ENCODE results near the gene TCF3. TPM values are rescaled to one million over a fixed set of nuclear protein-coding genes. Genes with fewer than 3 reads are reported as not detected.

The TCF3 gene
- total RNA-seq, 1 experiment from 2014 or later, result 91.5 TPM

DNA sequence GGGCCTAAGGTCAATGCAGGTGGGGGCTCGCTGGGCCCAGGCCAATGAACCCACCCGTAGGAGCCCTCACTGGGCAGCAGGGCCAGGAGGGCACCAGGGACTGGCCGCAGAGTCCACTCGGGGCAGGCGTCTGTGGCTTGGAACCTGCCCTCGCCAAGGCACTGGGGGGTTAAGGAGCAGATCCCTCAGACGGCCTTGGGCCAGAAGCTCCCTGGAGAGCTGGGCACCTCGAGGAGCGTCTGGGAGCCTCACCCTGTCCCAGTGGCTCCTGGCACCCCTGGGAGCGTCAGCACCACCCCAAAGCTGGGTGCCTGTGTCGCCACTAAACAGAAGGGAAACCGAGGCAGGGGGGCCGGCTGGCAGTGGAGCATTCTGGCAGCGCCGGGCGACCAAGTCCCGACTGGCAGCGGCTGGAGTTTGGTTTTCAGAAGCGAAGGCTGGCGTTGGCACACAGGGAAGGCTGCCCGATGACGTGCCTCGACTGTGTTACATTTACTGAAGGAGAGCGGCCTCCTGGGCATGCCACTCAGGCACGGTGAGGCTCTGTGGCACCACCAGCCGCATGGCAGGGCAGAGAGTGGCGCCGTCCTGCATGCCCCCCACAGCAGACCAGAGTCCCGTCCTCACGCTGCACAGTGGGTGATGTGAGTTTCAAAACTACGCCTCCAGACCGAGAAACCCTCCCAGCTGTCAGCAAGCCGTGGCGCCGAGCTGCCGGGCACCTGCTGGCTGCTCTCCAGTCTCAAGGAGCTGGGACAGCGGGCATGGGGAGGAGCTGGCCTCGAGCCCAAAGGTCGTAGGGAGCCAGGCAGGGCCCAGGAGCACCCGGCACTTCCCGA lies 75.1 kb downstream of the TCF3 start:
- Histone ChIP-seq H3K79me2 (ENCODE audit: low read length) (no peaks in the 10 kb centered on the region), H3K9me2 (replicated peaks; ENCODE audit: insufficient read depth, low read length) (no peaks in the 10 kb centered on the region), H3K9me3 (ENCODE audit: low read length) (no peaks in the 10 kb centered on the region), H4K20me1 (ENCODE audit: insufficient read depth, low read depth, low read length) (0 out of 2 replicates have a peak, but pooled peaks cover 10% of the 10 kb centered on the region), H2AFZ (ENCODE audit: low read length) (no peak overlapping the region), H3K4me1 (ENCODE audit: low read length) (no peaks in the 10 kb centered on the region), H3K27ac (ENCODE audit: low read length) (no peak overlapping the region), H3K9ac (ENCODE audit: low read length) (no peak overlapping the region), H3K27me3 (ENCODE audit: low read length) (no peaks in the 10 kb centered on the region), H3K4me3 (ENCODE audit: low read length) (no peak overlapping the region), H3K36me3 (ENCODE audit: insufficient read depth, low read length) (0 out of 2 replicates have a peak, but pooled peaks cover 7% of the 10 kb centered on the region), H3K4me2 (ENCODE audit: low read depth, low read length, poor library complexity, severe bottlenecking) (no peak overlapping the region)
- DNase-seq, result no peak

DNA sequence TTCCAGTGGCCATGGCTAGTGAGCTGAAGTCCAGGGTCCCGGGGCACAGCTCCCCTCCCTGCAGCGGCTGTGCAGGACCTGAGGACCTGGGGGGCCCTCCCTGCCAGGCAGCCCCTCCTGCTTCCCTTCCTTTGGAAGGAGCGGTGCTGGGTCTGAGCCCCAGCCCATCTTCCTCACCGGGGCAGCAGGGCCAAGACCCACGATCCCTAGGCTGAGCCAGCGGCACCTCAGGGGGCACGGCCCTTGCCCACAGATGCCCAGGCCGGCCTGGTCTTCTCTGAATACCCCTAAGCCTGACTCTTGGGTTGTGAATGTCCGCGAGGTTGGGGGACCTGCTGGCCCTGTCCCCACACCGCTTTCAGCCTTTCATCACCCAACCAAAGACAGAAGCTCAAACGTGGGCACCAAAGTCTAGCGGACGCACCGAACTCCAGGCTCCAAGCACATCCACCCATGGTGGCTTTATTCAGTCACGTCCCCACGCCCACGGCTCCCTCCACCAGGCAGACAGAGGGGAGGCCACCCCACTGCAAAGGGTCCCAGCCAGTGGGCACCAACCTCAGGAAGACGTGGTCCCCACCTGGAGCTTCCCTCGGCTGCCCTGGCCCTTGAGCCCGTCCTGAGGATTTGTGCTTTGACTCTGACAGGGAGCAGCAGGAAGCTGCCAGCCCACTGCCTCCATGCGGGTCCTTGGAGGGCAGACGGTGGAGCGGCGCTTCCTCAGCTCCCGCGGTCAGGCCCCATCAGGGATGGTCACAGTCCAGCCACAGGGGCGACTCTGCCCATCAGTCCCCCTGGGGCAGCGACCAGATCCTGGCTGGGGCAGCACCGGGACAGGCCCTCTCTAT lies 75.9 kb downstream of the TCF3 start:
- no peak overlapping the region for H3K27ac ChIP-seq (ENCODE audit: low read length)
- H3K4me2 ChIP-seq (ENCODE audit: low read depth, low read length, poor library complexity, severe bottlenecking), result no peak overlapping the region
- H3K79me2 ChIP-seq (ENCODE audit: low read length), result no peaks in the 10 kb centered on the region
- no peak for DNase-seq
- H3K4me3 ChIP-seq (ENCODE audit: low read length), result no peak overlapping the region
- H3K9me3 ChIP-seq (ENCODE audit: low read length), result no peaks in the 10 kb centered on the region
- 0 out of 2 replicates have a peak, but pooled peaks cover 10% of the 10 kb centered on the region for H4K20me1 ChIP-seq (ENCODE audit: insufficient read depth, low read depth, low read length)
- H3K9ac ChIP-seq (ENCODE audit: low read length), result no peak overlapping the region
- no peak overlapping the region for H2AFZ ChIP-seq (ENCODE audit: low read length)
- H3K9me2 ChIP-seq (replicated peaks; ENCODE audit: insufficient read depth, low read length), result no peaks in the 10 kb centered on the region
- H3K4me1 ChIP-seq (ENCODE audit: low read length), result no peaks in the 10 kb centered on the region
- H3K27me3 ChIP-seq (ENCODE audit: low read length), result no peaks in the 10 kb centered on the region
- 0 out of 2 replicates have a peak, but pooled peaks cover 4% of the 10 kb centered on the region for H3K36me3 ChIP-seq (ENCODE audit: insufficient read depth, low read length)

DNA sequence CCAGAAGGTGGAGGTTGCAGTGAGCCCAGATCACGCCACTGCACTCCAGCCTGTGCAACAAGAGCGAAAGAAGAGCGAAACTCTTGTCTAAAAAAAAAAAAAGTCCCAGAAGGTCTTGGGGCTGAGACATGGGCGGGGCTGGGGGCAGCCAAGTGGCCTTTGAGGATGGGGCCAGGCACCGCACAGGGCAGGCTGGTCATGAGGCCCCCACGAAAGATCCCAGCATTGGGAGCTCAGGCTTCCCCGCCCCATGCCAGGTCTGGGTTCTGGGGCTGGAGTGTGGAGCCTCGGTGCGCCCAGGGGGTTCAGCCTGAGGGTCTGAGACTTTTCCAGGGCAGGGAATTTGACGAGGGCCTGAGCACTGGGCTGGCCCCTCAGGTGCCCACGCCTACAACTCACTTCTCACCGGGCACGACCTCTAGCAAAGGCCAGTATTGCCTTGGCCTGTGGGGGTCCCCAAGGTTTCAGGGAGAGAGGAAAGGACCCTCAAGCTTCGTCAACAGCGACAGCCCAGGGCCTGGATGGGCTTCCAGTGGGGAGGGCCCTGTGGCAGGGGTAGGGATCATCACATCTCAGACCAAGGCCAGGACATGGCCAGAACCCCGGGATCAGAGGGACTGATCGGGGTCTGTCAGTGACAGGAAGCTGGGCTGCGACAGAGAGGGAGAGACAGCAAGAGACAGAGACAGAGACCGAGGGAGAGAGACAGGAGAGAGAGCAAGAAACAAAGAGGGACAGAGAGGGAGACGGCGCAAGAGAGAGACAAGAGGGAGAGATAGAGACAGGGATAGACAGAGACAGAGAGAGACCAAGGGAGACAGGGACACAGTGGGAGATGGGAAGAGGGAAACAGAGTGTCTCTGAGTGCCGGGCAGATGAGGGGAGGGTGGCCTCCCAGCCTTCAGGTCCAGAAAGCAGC lies 76.8 kb downstream of the TCF3 start:
- no peaks in the 10 kb centered on the region for H3K4me1 ChIP-seq (ENCODE audit: low read length)
- no peak overlapping the region for H3K27ac ChIP-seq (ENCODE audit: low read length)
- H3K9ac ChIP-seq (ENCODE audit: low read length), result no peak overlapping the region
- no peaks in the 10 kb centered on the region for H3K79me2 ChIP-seq (ENCODE audit: low read length)
- H3K4me3 ChIP-seq (ENCODE audit: low read length), result no peak overlapping the region
- H3K36me3 ChIP-seq (ENCODE audit: insufficient read depth, low read length), result no peaks in the 10 kb centered on the region
- no peaks in the 10 kb centered on the region for H3K9me2 ChIP-seq (replicated peaks; ENCODE audit: insufficient read depth, low read length)
- H2AFZ ChIP-seq (ENCODE audit: low read length), result no peak overlapping the region
- no peak for DNase-seq
- H3K27me3 ChIP-seq (ENCODE audit: low read length), result no peaks in the 10 kb centered on the region
- H3K4me2 ChIP-seq (ENCODE audit: low read depth, low read length, poor library complexity, severe bottlenecking), result no peak overlapping the region
- no peaks in the 10 kb centered on the region for H3K9me3 ChIP-seq (ENCODE audit: low read length)
- H4K20me1 ChIP-seq (ENCODE audit: insufficient read depth, low read depth, low read length), result 0 out of 2 replicates have a peak, but pooled peaks cover 10% of the 10 kb centered on the region

DNA sequence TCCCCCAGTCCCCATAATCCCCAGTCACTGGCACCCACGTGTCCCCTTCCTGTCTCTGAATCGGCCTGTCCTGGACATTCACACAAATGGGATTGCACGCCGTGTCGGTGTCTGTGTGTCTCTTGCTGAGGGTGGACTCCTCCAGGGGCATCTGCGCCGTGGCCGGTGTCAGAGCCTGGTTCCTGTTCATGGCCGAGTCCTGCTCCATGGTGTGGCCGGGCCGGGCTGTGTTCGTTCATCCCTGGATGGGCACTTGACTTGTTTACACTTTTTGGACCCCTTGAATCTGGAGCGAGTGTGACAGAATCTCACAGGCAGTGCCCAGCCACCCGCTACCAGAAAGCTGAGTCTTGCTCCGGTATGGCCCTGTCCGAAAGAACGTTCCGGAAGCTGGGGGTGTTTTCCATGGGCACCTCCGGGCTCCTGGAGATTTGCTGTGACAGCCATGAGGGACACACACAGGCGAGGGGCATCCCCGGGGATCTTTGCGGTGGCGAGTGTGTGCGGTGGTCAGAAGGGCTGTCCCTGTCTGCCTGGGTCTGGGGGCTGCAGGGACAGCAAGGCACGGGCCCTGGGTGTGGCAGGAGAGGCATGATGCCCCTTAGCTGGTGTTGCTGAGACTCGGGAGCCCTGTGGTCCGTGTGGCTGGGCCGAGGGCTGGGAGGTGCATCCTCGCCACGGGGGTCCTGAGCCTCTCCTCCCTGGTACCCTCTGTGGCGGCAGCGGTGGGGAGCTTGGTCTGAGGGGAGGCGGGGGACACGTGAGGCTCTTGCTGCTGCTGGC lies 77.9 kb downstream of the TCF3 start:
- H3K9me3 ChIP-seq (ENCODE audit: low read length), result no peaks in the 10 kb centered on the region
- H3K9me2 ChIP-seq (replicated peaks; ENCODE audit: insufficient read depth, low read length), result no peaks in the 10 kb centered on the region
- H3K27me3 ChIP-seq (ENCODE audit: low read length), result no peaks in the 10 kb centered on the region
- H4K20me1 ChIP-seq (ENCODE audit: insufficient read depth, low read depth, low read length), result 0 out of 2 replicates have a peak, but pooled peaks cover 6% of the 10 kb centered on the region
- no peak for DNase-seq
- no peak overlapping the region for H3K9ac ChIP-seq (ENCODE audit: low read length)
- no peak overlapping the region for H2AFZ ChIP-seq (ENCODE audit: low read length)
- H3K79me2 ChIP-seq (ENCODE audit: low read length), result no peaks in the 10 kb centered on the region
- no peaks in the 10 kb centered on the region for H3K36me3 ChIP-seq (ENCODE audit: insufficient read depth, low read length)
- no peak overlapping the region for H3K27ac ChIP-seq (ENCODE audit: low read length)
- no peak overlapping the region for H3K4me2 ChIP-seq (ENCODE audit: low read depth, low read length, poor library complexity, severe bottlenecking)
- no peak overlapping the region for H3K4me3 ChIP-seq (ENCODE audit: low read length)
- no peaks in the 10 kb centered on the region for H3K4me1 ChIP-seq (ENCODE audit: low read length)

DNA sequence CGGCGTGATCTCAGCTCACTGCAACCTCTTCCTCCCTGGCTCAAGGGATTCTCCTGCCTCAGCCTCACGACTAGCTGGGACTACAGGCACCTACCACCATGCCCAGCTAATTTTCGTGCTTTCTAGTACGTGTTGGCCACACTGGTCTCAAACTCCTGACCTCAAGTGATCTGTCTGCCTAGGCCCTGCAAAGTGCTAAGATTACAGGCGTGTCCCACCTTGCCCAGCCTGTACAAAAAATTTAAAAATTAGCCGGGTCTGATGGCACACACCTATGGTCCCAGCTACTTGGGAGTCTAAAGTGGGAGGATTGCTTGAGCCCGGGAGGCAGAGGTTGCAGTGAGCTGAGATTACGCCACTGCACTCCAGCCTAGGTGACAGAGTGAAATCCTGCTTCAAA lies 79.6 kb downstream of the TCF3 start:
- Histone ChIP-seq H2AFZ (ENCODE audit: low read length) (no peak overlapping the region), H3K9ac (ENCODE audit: low read length) (no peak overlapping the region), H3K4me3 (ENCODE audit: low read length) (no peak overlapping the region), H3K9me3 (ENCODE audit: low read length) (no peaks in the 10 kb centered on the region), H3K27me3 (ENCODE audit: low read length) (no peaks in the 10 kb centered on the region), H3K27ac (ENCODE audit: low read length) (no peak overlapping the region), H4K20me1 (ENCODE audit: insufficient read depth, low read depth, low read length) (0 out of 2 replicates have a peak, but pooled peaks cover 6% of the 10 kb centered on the region), H3K9me2 (replicated peaks; ENCODE audit: insufficient read depth, low read length) (no peaks in the 10 kb centered on the region), H3K79me2 (ENCODE audit: low read length) (no peaks in the 10 kb centered on the region), H3K4me1 (ENCODE audit: low read length) (peaks cover 3% of the 10 kb centered on the region), H3K36me3 (ENCODE audit: insufficient read depth, low read length) (no peaks in the 10 kb centered on the region), H3K4me2 (ENCODE audit: low read depth, low read length, poor library complexity, severe bottlenecking) (no peak overlapping the region)
- no peak for DNase-seq

DNA sequence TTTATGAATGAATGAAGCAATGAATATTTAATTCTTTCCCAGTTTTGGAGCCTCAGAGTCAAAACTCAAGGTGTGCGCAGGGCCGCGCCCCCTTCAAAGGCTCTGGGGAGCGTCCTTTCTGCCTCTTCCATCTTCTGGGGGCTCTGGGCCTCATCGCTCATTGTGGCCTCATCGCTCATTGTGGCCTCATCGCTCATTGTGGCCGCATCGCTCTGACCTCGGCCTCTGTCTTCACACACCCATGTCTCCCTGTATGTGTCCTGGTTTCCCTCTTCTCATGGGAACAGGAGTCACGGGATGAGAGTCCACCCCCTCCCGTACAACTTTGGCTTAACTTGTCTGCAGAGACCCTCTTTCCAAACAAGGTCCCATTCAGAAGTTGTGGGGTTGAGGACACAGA lies 81.1 kb downstream of the TCF3 start:
- DNase-seq, result no peak
- Histone ChIP-seq H3K9me2 (replicated peaks; ENCODE audit: insufficient read depth, low read length) (no peaks in the 10 kb centered on the region), H3K4me3 (ENCODE audit: low read length) (no peak overlapping the region), H3K4me2 (ENCODE audit: low read depth, low read length, poor library complexity, severe bottlenecking) (no peak overlapping the region), H3K36me3 (ENCODE audit: insufficient read depth, low read length) (no peaks in the 10 kb centered on the region), H3K9me3 (ENCODE audit: low read length) (no peaks in the 10 kb centered on the region), H2AFZ (ENCODE audit: low read length) (no peak overlapping the region), H3K27ac (ENCODE audit: low read length) (no peak overlapping the region), H3K79me2 (ENCODE audit: low read length) (peaks cover under 1% of the 10 kb centered on the region; the same call in 1 of the 2 replicates), H3K4me1 (ENCODE audit: low read length) (peaks cover 3% of the 10 kb centered on the region), H3K9ac (ENCODE audit: low read length) (no peak overlapping the region), H3K27me3 (ENCODE audit: low read length) (no peaks in the 10 kb centered on the region), H4K20me1 (ENCODE audit: insufficient read depth, low read depth, low read length) (0 out of 2 replicates have a peak, but pooled peaks cover 6% of the 10 kb centered on the region)

DNA sequence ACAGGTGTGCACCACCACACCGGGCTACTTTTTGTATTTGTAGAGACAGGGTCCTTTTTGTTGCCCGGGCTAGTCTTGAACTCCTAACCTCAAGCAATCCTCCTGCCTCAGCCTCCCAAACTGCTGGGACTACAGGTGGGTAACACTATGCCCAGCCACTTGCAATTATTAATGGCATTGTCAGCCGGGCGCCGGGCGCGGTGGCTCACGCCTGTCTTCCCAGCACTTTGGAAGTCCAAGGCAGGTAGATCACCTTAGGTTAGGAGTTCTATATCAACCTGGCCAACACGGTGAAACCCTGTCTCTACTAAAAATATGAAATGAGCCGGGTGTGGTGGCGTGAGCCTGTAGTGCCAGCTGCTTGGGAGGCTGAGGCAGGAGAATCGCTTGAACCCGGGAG lies 81.6 kb downstream of the TCF3 start:
- peaks cover 3% of the 10 kb centered on the region for H3K4me1 ChIP-seq (ENCODE audit: low read length)
- no peaks in the 10 kb centered on the region for H3K9me3 ChIP-seq (ENCODE audit: low read length)
- no peaks in the 10 kb centered on the region for H3K36me3 ChIP-seq (ENCODE audit: insufficient read depth, low read length)
- H3K4me2 ChIP-seq (ENCODE audit: low read depth, low read length, poor library complexity, severe bottlenecking), result no peak overlapping the region
- H2AFZ ChIP-seq (ENCODE audit: low read length), result no peak overlapping the region
- no peak for DNase-seq
- no peak overlapping the region for H3K27ac ChIP-seq (ENCODE audit: low read length)
- no peak overlapping the region for H3K9ac ChIP-seq (ENCODE audit: low read length)
- H3K27me3 ChIP-seq (ENCODE audit: low read length), result no peaks in the 10 kb centered on the region
- no peaks in the 10 kb centered on the region for H3K9me2 ChIP-seq (replicated peaks; ENCODE audit: insufficient read depth, low read length)
- H4K20me1 ChIP-seq (ENCODE audit: insufficient read depth, low read depth, low read length), result 0 out of 2 replicates have a peak, but pooled peaks cover under 1% of the 10 kb centered on the region
- no peak overlapping the region for H3K4me3 ChIP-seq (ENCODE audit: low read length)
- peaks cover 5% of the 10 kb centered on the region for H3K79me2 ChIP-seq (ENCODE audit: low read length)

Measured in Karpas-422 (cell line).